ENCODE results near the gene IFITM5. TPM values are rescaled to one million over a fixed set of nuclear protein-coding genes. Genes with fewer than 3 reads are reported as not detected.
"Not testable (repeated sequence)": the region's sequence is repeated elsewhere in the genome, so short reads cannot be mapped to it uniquely, and the experiment has no call there.

Gene IFITM5
- total RNA-seq, 1 donor from 2014 or later: not detected

DNA sequence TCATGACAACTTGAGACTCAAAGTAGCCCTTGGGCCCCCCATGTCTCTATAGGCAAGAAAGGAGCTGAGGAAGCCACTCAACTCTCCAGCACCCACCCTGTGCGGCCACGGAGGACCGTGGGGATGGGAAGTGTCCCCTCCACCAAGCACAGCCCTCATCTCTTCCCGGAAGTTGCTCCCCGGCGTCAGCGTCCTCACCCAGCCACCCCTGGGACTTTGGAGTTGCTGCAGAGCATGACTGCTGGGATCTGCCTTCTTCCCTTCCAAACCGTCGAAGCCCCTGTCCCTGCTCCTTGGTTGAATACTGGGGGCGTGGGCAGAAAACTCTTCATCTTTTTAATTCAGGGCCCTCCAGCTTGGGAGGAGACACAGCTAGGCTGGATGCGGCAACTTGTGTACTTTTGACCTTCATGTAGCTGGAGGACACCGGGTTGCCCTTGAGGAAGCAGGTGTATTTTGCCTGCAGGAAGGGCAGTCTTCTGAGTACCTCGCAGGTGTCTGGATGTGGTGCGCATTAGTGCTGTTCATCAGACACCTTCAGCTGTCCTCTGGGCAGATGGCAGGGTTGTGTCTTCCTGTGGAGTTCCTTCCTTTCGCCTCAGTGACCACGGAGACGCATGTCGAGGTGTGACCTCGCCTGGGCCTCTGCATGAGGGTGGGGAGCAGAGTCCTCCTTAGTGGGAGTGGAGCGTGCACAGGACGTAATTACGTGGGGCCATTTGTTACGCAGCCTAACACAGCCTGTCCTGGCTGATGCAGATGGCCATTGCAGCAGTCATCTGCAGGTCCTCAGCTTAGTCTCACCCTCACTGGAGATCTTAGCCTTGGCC lies 33.5 kb upstream of the IFITM5 start:
- intact Hi-C loops (cut with micrococcal nuclease): no loop called here
- no peak for DNase-seq
- H3K4me3 Mint-ChIP-seq: no peak overlapping the region

DNA sequence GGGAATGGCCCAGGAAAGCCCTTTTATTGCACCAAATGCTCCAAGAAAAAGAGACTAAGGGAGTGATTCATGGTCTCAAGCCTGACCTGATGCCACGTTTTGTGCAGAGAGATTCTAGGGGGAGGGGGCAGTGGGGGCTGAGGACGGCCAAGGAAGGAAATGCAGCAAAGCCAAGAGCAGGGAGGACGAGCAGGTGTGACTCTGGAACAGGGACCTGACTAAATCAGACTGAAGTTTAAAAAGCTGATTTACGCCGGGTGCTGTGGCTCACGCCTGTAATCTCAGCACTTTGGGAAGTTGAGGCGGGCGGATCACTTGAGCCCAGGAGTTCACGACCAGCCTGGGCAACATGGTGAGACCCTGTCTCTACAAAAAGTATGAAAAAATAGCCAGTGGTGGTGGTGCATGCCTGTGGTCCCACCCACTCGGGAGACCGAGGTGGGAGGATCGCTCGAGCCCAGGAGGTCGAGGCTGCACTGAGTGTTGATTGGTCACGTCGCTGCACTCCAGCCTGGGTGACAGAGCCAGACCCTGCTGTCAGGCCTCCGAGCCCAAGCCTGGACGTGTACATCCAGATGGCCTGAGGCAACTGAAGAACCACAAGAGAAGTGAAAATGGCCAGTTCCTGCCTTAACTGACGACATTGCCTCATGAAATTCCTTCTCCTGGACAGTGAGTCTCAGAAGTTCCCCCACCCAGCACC lies 32.2 kb upstream of the IFITM5 start:
- peaks cover 47% of the 10 kb centered on the region for H3K4me1 Mint-ChIP-seq
- no peaks in the 10 kb centered on the region for H3K9me3 Mint-ChIP-seq
- intact Hi-C loops (cut with micrococcal nuclease): no loop called here
- peak overlapping the region; percentile 43 for H3K27ac Mint-ChIP-seq
- peak; percentile 53 for DNase-seq
- no peaks in the 10 kb centered on the region for H3K27me3 Mint-ChIP-seq
- H3K4me3 Mint-ChIP-seq: peak overlapping the region; percentile 53
- peaks cover 3% of the 10 kb centered on the region for H3K36me3 Mint-ChIP-seq (ENCODE audit: low read depth)

More for the DNA sequence above, 33.5 kb upstream of the IFITM5 start:
- Mint-ChIP-seq H3K27ac (no peak overlapping the region), H3K4me1 (peaks cover 44% of the 10 kb centered on the region), H3K9me3 (no peaks in the 10 kb centered on the region), H3K27me3 (no peaks in the 10 kb centered on the region), H3K36me3 (ENCODE audit: low read depth) (peaks cover 3% of the 10 kb centered on the region)

DNA sequence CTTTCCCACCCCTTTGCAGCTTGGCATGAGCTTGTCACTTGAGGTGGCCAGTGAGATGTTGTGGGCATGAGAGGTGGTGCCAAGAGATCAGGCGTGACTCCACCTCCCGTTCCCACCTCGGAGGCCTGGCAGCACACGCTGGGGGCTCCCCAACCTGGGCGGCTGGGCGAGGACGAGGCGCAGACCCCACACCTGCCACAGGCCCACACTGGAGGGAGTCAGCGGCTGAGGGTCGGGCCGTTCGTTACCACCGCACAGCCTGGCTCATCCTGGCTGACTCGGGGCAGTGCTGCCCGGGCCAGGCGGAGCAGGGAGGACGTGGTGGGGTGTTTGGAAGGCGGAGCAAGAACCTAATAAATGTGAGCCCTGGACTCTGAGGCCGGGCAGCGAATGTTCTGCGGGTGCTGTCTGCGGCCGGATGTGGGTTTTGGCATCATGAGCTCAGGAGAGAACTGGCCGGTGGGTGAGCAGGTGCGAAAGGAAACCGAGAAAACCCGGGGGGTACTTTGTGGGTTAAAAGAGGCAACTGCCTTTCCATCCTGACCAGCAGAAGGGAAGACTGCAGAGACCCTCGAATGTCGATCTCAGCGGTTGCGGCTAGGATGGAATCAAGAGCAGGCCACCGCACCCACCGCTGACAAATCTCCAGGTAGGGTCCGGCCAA lies 31.5 kb upstream of the IFITM5 start:
- H3K9me3 Mint-ChIP-seq: no peaks in the 10 kb centered on the region

DNA sequence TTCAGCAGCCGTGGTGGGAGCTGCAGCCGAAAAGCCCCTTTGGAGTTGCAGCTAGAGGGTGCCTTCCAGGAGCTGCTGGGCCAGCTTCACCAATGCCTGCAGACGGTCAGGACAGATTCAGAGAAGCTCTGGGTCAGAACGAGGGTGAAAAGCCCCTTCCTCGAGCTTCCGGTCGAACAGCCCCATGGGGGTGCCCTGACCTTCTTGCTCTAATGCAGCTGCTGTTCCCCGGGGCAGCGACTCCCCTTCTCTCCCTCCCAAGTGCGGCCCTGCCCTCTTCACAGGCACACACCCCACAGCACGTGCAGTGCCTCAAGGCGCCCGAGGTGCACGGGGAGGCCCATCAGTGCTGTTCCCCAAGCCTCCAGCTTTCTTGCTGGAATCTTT lies 31.0 kb upstream of the IFITM5 start:
- no peak for DNase-seq
- H3K27me3 Mint-ChIP-seq: no peaks in the 10 kb centered on the region

More for the DNA sequence above, 31.5 kb upstream of the IFITM5 start:
- peaks cover 3% of the 10 kb centered on the region for H3K36me3 Mint-ChIP-seq (ENCODE audit: low read depth)
- H3K4me3 Mint-ChIP-seq: peak overlapping the region; percentile 53
- peak; percentile 75 for DNase-seq
- peaks cover 50% of the 10 kb centered on the region for H3K4me1 Mint-ChIP-seq
- no peaks in the 10 kb centered on the region for H3K27me3 Mint-ChIP-seq
- intact Hi-C loops (cut with micrococcal nuclease): no loop called here
- peak overlapping the region; percentile 43 for H3K27ac Mint-ChIP-seq

DNA sequence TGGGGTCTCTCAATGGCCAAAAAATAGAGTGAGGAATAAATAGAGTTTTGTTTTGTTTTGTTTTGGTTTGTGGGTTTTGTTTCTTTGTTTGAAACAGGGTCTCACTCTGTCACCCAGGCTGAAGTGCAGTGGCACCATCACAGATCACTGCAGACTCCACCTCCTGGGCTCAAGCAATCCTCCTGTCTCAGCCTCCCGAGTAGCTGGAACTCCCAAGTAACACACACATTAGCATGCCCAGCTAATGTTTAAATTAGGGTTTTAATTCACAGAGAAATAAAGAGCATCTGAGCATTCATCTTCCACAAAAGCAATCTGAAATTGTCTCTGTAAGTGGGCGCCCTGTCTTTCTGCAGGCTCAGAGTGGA lies 30.5 kb upstream of the IFITM5 start:
- peak overlapping the region; percentile 69 for H3K4me3 Mint-ChIP-seq

More for the DNA sequence above, 31.0 kb upstream of the IFITM5 start:
- H3K36me3 Mint-ChIP-seq (ENCODE audit: low read depth): peaks cover 3% of the 10 kb centered on the region
- no peaks in the 10 kb centered on the region for H3K9me3 Mint-ChIP-seq
- H3K27ac Mint-ChIP-seq: peak overlapping the region; percentile 20
- H3K4me1 Mint-ChIP-seq: peaks cover 47% of the 10 kb centered on the region
- H3K4me3 Mint-ChIP-seq: peak overlapping the region; percentile 69
- intact Hi-C loops (cut with micrococcal nuclease): no loop called here

DNA sequence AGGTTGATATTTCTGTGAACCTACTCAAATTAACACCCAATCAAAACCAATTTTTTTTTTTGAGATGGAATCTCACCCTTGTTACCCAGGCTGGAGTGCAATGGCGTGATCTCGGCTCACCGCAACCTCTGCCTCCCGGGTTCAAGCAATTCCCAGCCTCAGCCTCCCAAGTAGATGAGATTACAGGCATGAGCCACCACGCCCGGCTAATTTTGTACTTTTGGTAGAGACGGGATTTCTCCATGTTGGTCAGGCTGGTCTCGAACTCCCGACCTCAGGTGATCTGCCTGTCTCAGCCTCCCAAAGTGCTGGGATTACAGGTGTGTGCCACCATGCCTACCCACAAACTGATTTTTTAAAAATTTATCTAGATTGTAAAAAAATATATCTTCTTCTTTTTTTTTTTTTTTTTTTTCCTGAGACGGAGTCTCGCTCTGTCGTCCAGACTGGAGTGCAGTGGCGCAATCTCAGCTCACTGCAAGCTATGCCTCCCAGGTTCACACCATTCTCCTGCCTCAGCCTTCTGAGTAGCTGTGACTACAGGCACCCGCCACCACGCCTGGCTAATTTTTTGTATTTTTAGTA lies 29.3 kb upstream of the IFITM5 start:
- H3K36me3 Mint-ChIP-seq (ENCODE audit: low read depth); intact Hi-C loops (cut with micrococcal nuclease); H3K27me3 Mint-ChIP-seq; H3K9me3 Mint-ChIP-seq: not testable (repeated sequence)
- DNase-seq: peak; percentile 54
- Mint-ChIP-seq H3K4me1 (peaks cover 58% of the 10 kb centered on the region), H3K4me3 (peak overlapping the region; percentile 69), H3K27ac (peak overlapping the region; percentile 85)

More for the DNA sequence above, 30.5 kb upstream of the IFITM5 start:
- no peaks in the 10 kb centered on the region for H3K9me3 Mint-ChIP-seq
- DNase-seq: peak; percentile 59
- peaks cover 48% of the 10 kb centered on the region for H3K4me1 Mint-ChIP-seq
- no peaks in the 10 kb centered on the region for H3K27me3 Mint-ChIP-seq
- intact Hi-C loops (cut with micrococcal nuclease): no loop called here
- H3K36me3 Mint-ChIP-seq (ENCODE audit: low read depth): peaks cover 3% of the 10 kb centered on the region
- peak overlapping the region; percentile 85 for H3K27ac Mint-ChIP-seq

DNA sequence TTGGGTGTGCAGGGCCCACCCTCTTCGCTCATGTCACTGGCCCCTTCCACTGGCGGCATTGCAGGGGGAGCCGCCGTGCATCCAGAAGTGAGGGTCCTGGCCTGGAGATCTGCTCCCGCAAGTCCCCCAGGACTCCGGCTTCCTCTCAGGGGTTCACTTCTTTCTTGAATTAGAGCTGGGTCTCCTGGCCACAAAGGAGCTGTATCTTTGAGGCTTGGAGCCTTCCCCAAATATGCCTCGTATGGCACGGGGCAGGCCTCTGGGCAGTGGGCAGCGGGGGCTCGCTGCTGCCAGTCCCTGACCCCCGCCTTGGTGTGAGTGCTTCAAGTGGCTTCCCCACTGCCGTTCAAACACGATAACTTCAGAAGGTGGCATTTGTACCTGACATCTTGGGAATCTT lies 28.7 kb upstream of the IFITM5 start:
- H3K27ac Mint-ChIP-seq: peak overlapping the region; percentile 41
- H3K4me3 Mint-ChIP-seq: no peak overlapping the region
- H3K4me1 Mint-ChIP-seq: peaks cover 58% of the 10 kb centered on the region
- H3K36me3 Mint-ChIP-seq (ENCODE audit: low read depth): peaks cover 3% of the 10 kb centered on the region
- no peaks in the 10 kb centered on the region for H3K9me3 Mint-ChIP-seq
- intact Hi-C loops (cut with micrococcal nuclease): no loop called here
- peak; percentile 58 for DNase-seq
- no peaks in the 10 kb centered on the region for H3K27me3 Mint-ChIP-seq

DNA sequence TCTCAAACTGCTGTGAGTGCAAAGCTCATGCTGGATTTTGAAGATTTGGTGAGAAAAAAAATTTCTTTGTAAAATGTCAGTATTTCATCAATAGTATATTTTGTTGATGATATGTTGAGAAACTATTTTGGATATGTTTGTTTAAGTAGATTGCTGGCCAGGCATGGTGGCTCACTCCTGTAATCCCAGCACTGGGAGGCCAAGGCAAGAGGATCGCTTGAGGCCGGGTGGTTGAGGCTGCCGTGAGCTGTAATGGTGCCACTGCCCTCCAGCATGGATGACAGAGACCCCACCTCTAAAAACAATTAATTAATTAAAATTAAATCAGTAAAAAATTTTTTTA lies 28.2 kb upstream of the IFITM5 start:
- DNase-seq: no peak
- intact Hi-C loops (cut with micrococcal nuclease): loop anchor here (1.0 to 2.0 kb wide), 2 partner anchors 15 to 28 kb away; no protein-coding TSS in a partner anchor
- Mint-ChIP-seq H3K9me3 (no peaks in the 10 kb centered on the region), H3K36me3 (ENCODE audit: low read depth) (peaks cover 3% of the 10 kb centered on the region), H3K4me1 (peaks cover 56% of the 10 kb centered on the region), H3K4me3 (peak overlapping the region; percentile 79), H3K27ac (peak overlapping the region; percentile 96), H3K27me3 (no peaks in the 10 kb centered on the region)

DNA sequence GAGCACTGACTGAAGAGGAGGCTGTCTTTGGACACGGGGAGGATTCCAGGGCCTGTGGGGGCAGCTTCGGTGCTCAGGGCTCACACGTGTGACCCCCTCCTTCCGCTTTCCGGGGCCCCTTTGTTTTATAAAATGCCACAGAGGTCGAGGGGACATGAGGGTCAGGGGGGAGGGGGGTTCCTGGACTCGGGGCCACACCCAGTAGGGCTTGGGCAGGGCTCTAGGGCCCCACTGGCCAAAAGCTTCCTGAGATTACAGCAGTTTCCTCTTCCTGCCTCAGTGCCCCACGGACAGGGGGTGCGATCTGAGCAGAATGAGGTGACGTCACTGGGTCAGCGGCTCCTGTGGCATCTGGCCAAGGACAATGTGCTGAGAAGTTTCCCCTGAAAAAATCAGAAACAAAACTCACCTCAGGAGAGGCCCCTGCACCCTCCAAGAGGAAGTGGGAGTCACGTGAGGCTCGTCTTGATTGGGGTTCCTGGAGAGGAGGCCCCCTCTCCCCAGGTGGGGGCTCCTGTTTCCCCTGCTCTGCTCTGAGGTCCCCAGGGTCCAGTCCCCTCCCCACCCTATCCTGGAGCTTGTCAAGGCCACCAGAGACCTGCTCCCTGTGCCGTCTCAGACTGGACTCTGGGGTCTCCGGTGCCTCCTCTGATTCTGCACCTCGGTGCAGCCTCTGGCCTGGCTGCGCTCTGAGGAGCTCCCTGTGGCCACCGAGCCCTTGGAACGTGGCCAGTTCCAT lies 27.7 kb upstream of the IFITM5 start:
- peak; percentile 87 for DNase-seq
- no peaks in the 10 kb centered on the region for H3K9me3 Mint-ChIP-seq
- intact Hi-C loops (cut with micrococcal nuclease): loop anchor here (1.0 to 2.0 kb wide), 2 partner anchors 14 to 28 kb away; no protein-coding TSS in a partner anchor
- peaks cover 57% of the 10 kb centered on the region for H3K4me1 Mint-ChIP-seq
- H3K27ac Mint-ChIP-seq: peak overlapping the region; percentile 96
- H3K4me3 Mint-ChIP-seq: peak overlapping the region; percentile 79
- H3K27me3 Mint-ChIP-seq: no peaks in the 10 kb centered on the region
- H3K36me3 Mint-ChIP-seq (ENCODE audit: low read depth): peaks cover 3% of the 10 kb centered on the region

DNA sequence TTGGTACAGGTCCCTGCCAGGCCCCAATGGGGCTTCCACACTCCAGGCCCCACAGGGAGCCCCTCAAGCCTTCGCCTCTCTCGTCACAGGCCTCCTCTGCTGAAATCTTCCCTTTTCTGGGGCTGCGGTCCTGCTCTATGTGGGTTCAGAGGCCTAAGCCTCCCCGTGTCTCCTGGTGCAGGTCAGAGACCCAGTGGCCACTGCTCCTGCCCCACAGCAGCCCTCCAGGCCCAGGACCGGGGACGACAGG lies 27.2 kb upstream of the IFITM5 start:
- H3K9me3 Mint-ChIP-seq: no peaks in the 10 kb centered on the region
- H3K4me3 Mint-ChIP-seq: peak overlapping the region; percentile 79
- peaks cover 53% of the 10 kb centered on the region for H3K4me1 Mint-ChIP-seq
- H3K27me3 Mint-ChIP-seq: no peaks in the 10 kb centered on the region
- DNase-seq: no peak
- H3K36me3 Mint-ChIP-seq (ENCODE audit: low read depth): peaks cover 3% of the 10 kb centered on the region
- intact Hi-C loops (cut with micrococcal nuclease): loop anchor here (2.0 kb wide), 1 partner anchor 14 kb away; no protein-coding TSS in a partner anchor
- peak overlapping the region; percentile 96 for H3K27ac Mint-ChIP-seq

DNA sequence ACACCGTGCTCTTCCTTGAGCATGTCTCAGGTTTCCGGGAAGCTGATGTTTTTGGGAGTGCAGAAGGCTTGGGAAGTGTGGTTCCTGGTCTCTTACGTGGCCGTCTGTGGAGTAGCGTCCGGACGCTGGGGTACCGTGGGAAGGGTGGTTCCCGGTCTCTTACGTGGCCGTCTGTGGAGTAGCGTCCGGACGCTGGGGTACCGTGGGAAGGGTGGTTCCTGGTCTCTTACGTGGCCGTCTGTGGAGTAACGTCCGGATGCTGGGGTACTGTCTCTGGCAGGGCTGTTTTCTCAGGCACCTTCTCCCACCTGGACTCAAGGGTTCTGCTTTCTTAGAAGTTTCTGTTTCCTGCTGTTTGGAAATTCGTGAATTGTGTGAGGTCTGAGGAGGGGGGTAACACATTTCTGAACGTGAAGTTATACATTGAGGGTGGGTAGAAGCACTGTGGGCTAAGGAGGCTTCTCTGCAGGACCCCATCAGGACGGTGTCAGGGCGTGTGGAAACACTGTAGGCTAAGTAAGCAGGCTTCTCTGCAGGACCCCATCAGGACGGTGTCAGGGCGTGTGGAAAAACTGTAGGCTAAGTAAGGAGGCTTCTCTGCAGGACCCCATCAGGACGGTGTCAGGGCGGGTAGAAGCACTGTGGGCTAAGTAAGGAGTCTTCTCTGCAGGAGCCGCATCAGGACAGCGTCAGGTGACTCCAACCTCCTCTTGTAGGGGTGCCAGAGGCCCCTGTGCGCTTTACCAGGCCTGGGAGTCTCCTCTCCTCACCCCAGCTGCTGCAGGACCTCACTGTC lies 26.7 kb upstream of the IFITM5 start:
- DNase-seq: no peak
- H3K36me3 Mint-ChIP-seq (ENCODE audit: low read depth): peaks cover 3% of the 10 kb centered on the region
- H3K9me3 Mint-ChIP-seq: no peaks in the 10 kb centered on the region
- H3K27me3 Mint-ChIP-seq: no peaks in the 10 kb centered on the region
- peak overlapping the region; percentile 79 for H3K4me3 Mint-ChIP-seq
- intact Hi-C loops (cut with micrococcal nuclease): loop anchor here (2.0 kb wide), 1 partner anchor 13 kb away; no protein-coding TSS in a partner anchor
- H3K27ac Mint-ChIP-seq: peak overlapping the region; percentile 96
- H3K4me1 Mint-ChIP-seq: peaks cover 49% of the 10 kb centered on the region

DNA sequence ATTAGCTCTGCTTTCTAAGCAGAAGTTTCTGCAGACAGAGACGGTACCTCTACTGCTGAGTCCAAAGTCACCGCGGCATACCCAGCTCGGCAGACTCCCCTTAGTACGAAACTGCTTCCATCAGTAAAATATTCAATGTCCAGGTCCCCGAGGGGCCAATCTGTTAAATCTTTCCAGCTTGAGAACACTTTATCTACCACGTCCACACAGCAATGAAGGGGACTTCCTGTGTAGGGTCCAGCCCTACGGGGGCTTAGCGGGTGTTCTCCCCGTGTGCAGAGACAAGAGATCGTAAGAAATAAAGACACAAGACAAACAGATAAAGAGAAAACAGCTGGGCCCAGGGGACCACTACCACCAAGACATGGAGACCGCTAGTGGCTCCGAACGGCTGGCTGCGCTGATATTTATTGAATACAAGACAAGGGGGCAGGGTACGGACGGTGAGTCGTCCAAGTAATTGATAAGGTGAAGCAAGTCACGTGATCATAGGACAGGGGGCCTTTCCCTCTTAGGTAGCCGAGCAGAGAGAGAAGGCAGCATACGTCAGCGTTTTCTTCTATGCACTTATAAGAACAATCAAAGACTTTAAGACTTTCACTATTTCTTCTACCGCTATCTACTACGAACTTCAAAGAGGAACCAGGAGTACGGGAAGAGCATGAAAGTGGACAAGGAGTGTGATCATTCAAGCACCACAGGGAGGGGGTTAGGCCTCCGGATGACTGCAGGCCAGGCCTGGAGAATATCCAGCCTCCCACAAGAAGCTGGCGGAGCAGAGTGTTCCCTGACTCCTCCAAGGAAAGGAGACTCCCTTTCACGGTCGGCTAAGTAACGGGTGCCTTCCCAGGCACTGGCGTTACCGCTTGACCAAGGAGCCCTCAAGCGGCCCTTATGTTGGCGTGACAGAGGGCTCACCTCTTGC lies 25.5 kb upstream of the IFITM5 start:
- H3K36me3 Mint-ChIP-seq (ENCODE audit: low read depth); H3K9me3 Mint-ChIP-seq; intact Hi-C loops (cut with micrococcal nuclease); H3K27me3 Mint-ChIP-seq; H3K4me3 Mint-ChIP-seq: not testable (repeated sequence)
- Mint-ChIP-seq H3K27ac (peak overlapping the region; percentile 38), H3K4me1 (peaks cover 50% of the 10 kb centered on the region)
- DNase-seq: peak; percentile 56

Measured in activated CD4-positive, alpha-beta T cell treated with anti-CD3 and anti-CD28 coated beads, Interleukin-2, amount 10 ng/mL, durations not matched to agents 24 days and 14 days (primary cell).